CD4-positive, alpha-beta T cell treated with Interleukin-21 for 1 hour (primary cell): Measurements from ENCODE around the gene SPINK2.

ENCODE experiments used
- DNase-seq: peaks from one replicate; pipeline ENCODE4 v3.0.0-alpha.2; 2020

The SPINK2 gene

GRCh38 chr4:56821381-56822243 lies at the start of gene SPINK2:
Gene SPINK2, minus strand, starts transcription at chr4:56821701. Its CDS starts 39 bp downstream, at chr4:56821662.
- peak; percentile 71 for DNase-seq

GRCh38 chr4:56870946-56871345 lies 49.4 kb upstream of the SPINK2 start:
- no peak for DNase-seq

- no peak for DNase-seq
Measured at GRCh38 chr4:56863441-56864139, 42.1 kb upstream of the SPINK2 start.

GRCh38 chr4:56861360-56861759 lies 39.9 kb upstream of the SPINK2 start:
- no peak for DNase-seq

GRCh38 chr4:56860781-56861180 lies 39.3 kb upstream of the SPINK2 start:
- no peak for DNase-seq

- DNase-seq, result no peak
Measured at GRCh38 chr4:56859841-56860240, 38.3 kb upstream of the SPINK2 start.

GRCh38 chr4:56857601-56858309 lies 36.3 kb upstream of the SPINK2 start:
- DNase-seq, result no peak

- no peak for DNase-seq
Measured at GRCh38 chr4:56856656-56857055, 35.2 kb upstream of the SPINK2 start.

GRCh38 chr4:56850910-56851309 lies 29.4 kb upstream of the SPINK2 start:
- DNase-seq, result no peak

- DNase-seq, result no peak
Measured at GRCh38 chr4:56844802-56845580, 23.5 kb upstream of the SPINK2 start.

GRCh38 chr4:56843421-56843899 lies 22.0 kb upstream of the SPINK2 start:
- DNase-seq, result no peak

GRCh38 chr4:56840559-56840958 lies 19.1 kb upstream of the SPINK2 start:
- no peak for DNase-seq

- no peak for DNase-seq
Measured at GRCh38 chr4:56828784-56829535, 7.5 kb upstream of the SPINK2 start.

- DNase-seq, result no peak
Measured at GRCh38 chr4:56823933-56824600, 2.6 kb upstream of the SPINK2 start.

- no peak for DNase-seq
Measured at GRCh38 chr4:56818797-56819196, 2.7 kb downstream of the SPINK2 start.

GRCh38 chr4:56817840-56818491 lies 3.5 kb downstream of the SPINK2 start:
- DNase-seq, result peak; percentile 34

GRCh38 chr4:56806666-56807065 lies 14.8 kb downstream of the SPINK2 start:
- no peak for DNase-seq

- no peak for DNase-seq
Measured at GRCh38 chr4:56804551-56804950, 16.9 kb downstream of the SPINK2 start.

GRCh38 chr4:56803471-56803870 lies 18.0 kb downstream of the SPINK2 start:
- peak; percentile 6 for DNase-seq
